IgD-negative memory B cell (primary cell): ENCODE data around the gene COX4I2. TPM values are rescaled to one million over a fixed set of nuclear protein-coding genes. Genes with fewer than 3 reads are reported as not detected.

ENCODE experiments used
- H3K27ac Mint-ChIP-seq, 3 donors: one replicate each; pipeline ENCODE4 v1.8.0; 2020 to 2022; ENCODE audit warnings: mild to moderate bottlenecking in 3 of 3, mixed read lengths in 3 of 3, moderate library complexity in 1 of 3
- H3K27me3 Mint-ChIP-seq: one replicate; pipeline ENCODE4 v1.8.0; 2021; ENCODE audit warnings: mixed read lengths
- H3K36me3 Mint-ChIP-seq: one replicate; pipeline ENCODE4 v1.8.0; 2020; ENCODE audit warnings: mild to moderate bottlenecking, mixed read lengths
- H3K4me1 Mint-ChIP-seq, 3 donors: one replicate each; pipeline ENCODE4 v1.8.0; 2020 to 2022; ENCODE audit warnings: mixed read lengths in 3 of 3, mild to moderate bottlenecking in 1 of 3
- H3K4me3 Mint-ChIP-seq, 4 donors: one replicate each; pipeline ENCODE4 v1.8.0; 2020 to 2022; ENCODE audit warnings: mild to moderate bottlenecking in 4 of 4, mixed read lengths in 4 of 4, moderate library complexity in 3 of 4
- H3K9me3 Mint-ChIP-seq, 3 donors: one replicate each; pipeline ENCODE4 v1.8.0; 2020 to 2021; ENCODE audit warnings: mixed read lengths in 3 of 3, mild to moderate bottlenecking in 1 of 3
- polyA plus RNA-seq: library from polyadenylated mRNA; unstranded; fragments of 300-500 nt; fragmentation: Illumina TruSeq; gene quantifications from one replicate; pipeline ENCODE4 v1.2.3, GENCODE V29; 2021

The COX4I2 gene
- polyA plus RNA-seq, 1 donor from 2014 or later = 0.38 TPM

- H3K27ac Mint-ChIP-seq = peak overlapping the region; percentile 95 to 98 (median 96)
- H3K4me3 Mint-ChIP-seq = peak overlapping the region; percentile 93 to 98 (median 96)
- H3K9me3 Mint-ChIP-seq = no peaks in the 10 kb centered on the region
- no peaks in the 10 kb centered on the region for H3K36me3 Mint-ChIP-seq
- H3K4me1 Mint-ChIP-seq = peaks cover 23 to 31% (median 27%) of the 10 kb centered on the region in 3 donors
- no peaks in the 10 kb centered on the region for H3K27me3 Mint-ChIP-seq
Measured at GRCh38 chr20:31674895-31675827, 37.4 kb downstream of the COX4I2 start.

- Mint-ChIP-seq H3K4me1 (peaks cover 30 to 37% (median 35%) of the 10 kb centered on the region in 3 donors), H3K9me3 (no peaks in the 10 kb centered on the region), H3K27me3 (no peaks in the 10 kb centered on the region), H3K4me3 (peak overlapping the region; percentile 93 to 98 (median 96)), H3K27ac (peak overlapping the region; percentile 90 to 96 (median 95)), H3K36me3 (peaks cover 2% of the 10 kb centered on the region)
Measured at GRCh38 chr20:31675828-31676608, 38.3 kb downstream of the COX4I2 start.

GRCh38 chr20:31676609-31676989 lies 38.9 kb downstream of the COX4I2 start:
- peak overlapping the region; percentile 20 to 95 (median 90) for H3K27ac Mint-ChIP-seq
- peaks cover 28 to 41% (median 39%) of the 10 kb centered on the region in 3 donors for H3K4me1 Mint-ChIP-seq
- H3K4me3 Mint-ChIP-seq = peak overlapping the region in 3 of 4 donors; percentile 95 to 98 (median 97)
- H3K27me3 Mint-ChIP-seq = no peaks in the 10 kb centered on the region
- H3K9me3 Mint-ChIP-seq = no peaks in the 10 kb centered on the region
- H3K36me3 Mint-ChIP-seq = peaks cover 2% of the 10 kb centered on the region

GRCh38 chr20:31677553-31678260 lies 40.0 kb downstream of the COX4I2 start:
- peaks cover 28 to 42% (median 39%) of the 10 kb centered on the region in 3 donors for H3K4me1 Mint-ChIP-seq
- H3K9me3 Mint-ChIP-seq = no peaks in the 10 kb centered on the region
- H3K27ac Mint-ChIP-seq = no peak overlapping the region
- peaks cover 2% of the 10 kb centered on the region for H3K36me3 Mint-ChIP-seq
- H3K27me3 Mint-ChIP-seq = no peaks in the 10 kb centered on the region
- peak overlapping the region in 1 of 4 donors; percentile 98 for H3K4me3 Mint-ChIP-seq

- Mint-ChIP-seq H3K4me1 (peaks cover 28 to 48% (median 39%) of the 10 kb centered on the region in 3 donors), H3K9me3 (no peaks in the 10 kb centered on the region), H3K27me3 (no peaks in the 10 kb centered on the region), H3K4me3 (peak overlapping the region in 1 of 4 donors; percentile 69), H3K27ac (peak overlapping the region in 1 of 3 donors; percentile 12), H3K36me3 (peaks cover 2% of the 10 kb centered on the region)
Measured at GRCh38 chr20:31678389-31679356, 41.0 kb downstream of the COX4I2 start.

- no peaks in the 10 kb centered on the region for H3K27me3 Mint-ChIP-seq
- peak overlapping the region in 1 of 4 donors; percentile 6 for H3K4me3 Mint-ChIP-seq
- no peaks in the 10 kb centered on the region for H3K9me3 Mint-ChIP-seq
- H3K4me1 Mint-ChIP-seq = peaks cover 33 to 57% (median 42%) of the 10 kb centered on the region in 3 donors
- H3K27ac Mint-ChIP-seq = no peak overlapping the region
- H3K36me3 Mint-ChIP-seq = peaks cover 2% of the 10 kb centered on the region
Measured at GRCh38 chr20:31679357-31680285, 41.9 kb downstream of the COX4I2 start.

- Mint-ChIP-seq H3K9me3 (no peaks in the 10 kb centered on the region), H3K4me1 (peaks cover 33 to 58% (median 40%) of the 10 kb centered on the region in 3 donors), H3K4me3 (peak overlapping the region in 1 of 4 donors; percentile 6), H3K36me3 (peaks cover 2% of the 10 kb centered on the region), H3K27ac (peak overlapping the region in 1 of 3 donors; percentile 66), H3K27me3 (no peaks in the 10 kb centered on the region)
Measured at GRCh38 chr20:31680286-31681127, 42.8 kb downstream of the COX4I2 start.

GRCh38 chr20:31681128-31681727 lies 43.5 kb downstream of the COX4I2 start:
- no peaks in the 10 kb centered on the region for H3K27me3 Mint-ChIP-seq

GRCh38 chr20:31681769-31682168 lies 44.1 kb downstream of the COX4I2 start:
- no peaks in the 10 kb centered on the region for H3K27me3 Mint-ChIP-seq
- H3K4me1 Mint-ChIP-seq = peaks cover 28 to 55% (median 35%) of the 10 kb centered on the region in 3 donors
- H3K4me3 Mint-ChIP-seq = no peak overlapping the region
- H3K36me3 Mint-ChIP-seq = peaks cover 2% of the 10 kb centered on the region
- H3K27ac Mint-ChIP-seq = no peak overlapping the region
- no peaks in the 10 kb centered on the region for H3K9me3 Mint-ChIP-seq

More at GRCh38 chr20:31681128-31681727, 43.5 kb downstream of the COX4I2 start:
- H3K27ac Mint-ChIP-seq = no peak overlapping the region
- peaks cover 32 to 58% (median 40%) of the 10 kb centered on the region in 3 donors for H3K4me1 Mint-ChIP-seq
- H3K36me3 Mint-ChIP-seq = peaks cover 2% of the 10 kb centered on the region
- H3K4me3 Mint-ChIP-seq = no peak overlapping the region
- H3K9me3 Mint-ChIP-seq = no peaks in the 10 kb centered on the region

GRCh38 chr20:31682352-31682751 lies 44.6 kb downstream of the COX4I2 start:
- peaks cover 2% of the 10 kb centered on the region for H3K36me3 Mint-ChIP-seq
- H3K9me3 Mint-ChIP-seq = no peaks in the 10 kb centered on the region
- H3K4me3 Mint-ChIP-seq = no peak overlapping the region
- no peak overlapping the region for H3K27ac Mint-ChIP-seq
- H3K27me3 Mint-ChIP-seq = no peaks in the 10 kb centered on the region
- peaks cover 28 to 55% (median 34%) of the 10 kb centered on the region in 3 donors for H3K4me1 Mint-ChIP-seq

GRCh38 chr20:31682927-31683326 lies 45.2 kb downstream of the COX4I2 start:
- Mint-ChIP-seq H3K4me3 (peak overlapping the region in 2 of 4 donors; percentile 22 to 49), H3K36me3 (peaks cover 2% of the 10 kb centered on the region), H3K27ac (no peak overlapping the region), H3K27me3 (no peaks in the 10 kb centered on the region), H3K9me3 (no peaks in the 10 kb centered on the region), H3K4me1 (peaks cover 28 to 55% (median 34%) of the 10 kb centered on the region in 3 donors)
